ENCODE measurements around the gene ZNF423. TPM values are rescaled to one million over a fixed set of nuclear protein-coding genes. Genes with fewer than 3 reads are reported as not detected.

The ZNF423 gene
- total RNA-seq, 1 experiment from 2014 or later = 0.20 TPM

DNA sequence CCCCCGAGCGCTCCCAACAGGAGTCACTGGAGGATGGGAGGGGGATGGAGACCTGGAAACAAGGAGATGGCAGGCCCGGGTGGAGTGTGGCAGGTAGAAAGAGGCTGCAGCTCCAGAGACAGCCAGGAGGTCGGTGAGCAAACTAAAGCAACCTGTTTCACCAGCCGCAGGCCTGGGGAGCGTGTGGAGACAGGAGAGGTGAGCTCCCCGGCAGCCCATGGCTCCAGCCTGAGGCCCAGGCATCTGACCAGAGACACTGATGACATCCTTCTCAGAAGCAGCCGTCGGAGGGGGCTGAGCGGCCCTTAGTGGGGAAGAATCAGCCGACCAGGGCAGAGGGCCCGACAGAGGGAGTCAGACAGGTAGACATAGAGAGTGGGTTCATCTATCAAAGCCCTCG is 165.1 kb downstream of the ZNF423 start:
- H3K4me1 ChIP-seq = no peaks in the 10 kb centered on the region
- no peaks in the 10 kb centered on the region for H3K36me3 ChIP-seq (ENCODE audit: control insufficient read depth, insufficient read depth, low read length)
- H3K9me3 ChIP-seq = no peaks in the 10 kb centered on the region
- no peaks in the 10 kb centered on the region for H3K4me1 Mint-ChIP-seq (ENCODE audit: low read depth, unreplicated experiment)
- POLR2A ChIA-PET = no interaction called here
- no peaks in the 10 kb centered on the region for H3K9me3 Mint-ChIP-seq (ENCODE audit: unreplicated experiment)
- no peak for DNase-seq
- no peak overlapping the region for H3K4me3 ChIP-seq (ENCODE audit: low read depth, low read length)
- BruUV-seq (replicated peaks) = no TSS peak
- peaks cover 25% of the 10 kb centered on the region for H3K27me3 Mint-ChIP-seq (ENCODE audit: insufficient read depth, unreplicated experiment)
- H3K4me3 Mint-ChIP-seq (ENCODE audit: unreplicated experiment) = no peak overlapping the region
- intact Hi-C loops (cut with micrococcal nuclease; ENCODE audit: unreplicated experiment) = no loop called here
- CTCF ChIA-PET = interaction anchor here (0.6 kb wide), 1 partner anchor 26 kb away, joined by 3 read pairs; no protein-coding TSS in a partner anchor
- H3K27ac Mint-ChIP-seq (ENCODE audit: unreplicated experiment) = no peak overlapping the region
- no peaks in the 10 kb centered on the region; the same call in 1 of the 2 replicates for H3K27me3 ChIP-seq (replicated peaks; ENCODE audit: control insufficient read depth, insufficient read depth, low read length)
- TF ChIP-seq, protein P1, sequence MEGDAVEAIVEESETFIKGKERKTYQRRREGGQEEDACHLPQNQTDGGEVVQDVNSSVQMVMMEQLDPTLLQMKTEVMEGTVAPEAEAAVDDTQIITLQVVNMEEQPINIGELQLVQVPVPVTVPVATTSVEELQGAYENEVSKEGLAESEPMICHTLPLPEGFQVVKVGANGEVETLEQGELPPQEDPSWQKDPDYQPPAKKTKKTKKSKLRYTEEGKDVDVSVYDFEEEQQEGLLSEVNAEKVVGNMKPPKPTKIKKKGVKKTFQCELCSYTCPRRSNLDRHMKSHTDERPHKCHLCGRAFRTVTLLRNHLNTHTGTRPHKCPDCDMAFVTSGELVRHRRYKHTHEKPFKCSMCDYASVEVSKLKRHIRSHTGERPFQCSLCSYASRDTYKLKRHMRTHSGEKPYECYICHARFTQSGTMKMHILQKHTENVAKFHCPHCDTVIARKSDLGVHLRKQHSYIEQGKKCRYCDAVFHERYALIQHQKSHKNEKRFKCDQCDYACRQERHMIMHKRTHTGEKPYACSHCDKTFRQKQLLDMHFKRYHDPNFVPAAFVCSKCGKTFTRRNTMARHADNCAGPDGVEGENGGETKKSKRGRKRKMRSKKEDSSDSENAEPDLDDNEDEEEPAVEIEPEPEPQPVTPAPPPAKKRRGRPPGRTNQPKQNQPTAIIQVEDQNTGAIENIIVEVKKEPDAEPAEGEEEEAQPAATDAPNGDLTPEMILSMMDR (IDR thresholded peaks at IDR 0.05; ENCODE audit: insufficient read depth in 1 of 2, low read depth in 1 of 2, low read length in 1 of 2, severe bottlenecking in 1 of 2, unreplicated experiment in 1 of 2) = no peak
- no peaks in the 10 kb centered on the region for H3K36me3 Mint-ChIP-seq (ENCODE audit: insufficient read depth, unreplicated experiment)

- Mint-ChIP-seq H3K4me1 (ENCODE audit: low read depth, unreplicated experiment) (no peaks in the 10 kb centered on the region), H3K36me3 (ENCODE audit: insufficient read depth, unreplicated experiment) (no peaks in the 10 kb centered on the region), H3K27me3 (ENCODE audit: insufficient read depth, unreplicated experiment) (peaks cover 28% of the 10 kb centered on the region), H3K27ac (ENCODE audit: unreplicated experiment) (no peak overlapping the region), H3K9me3 (ENCODE audit: unreplicated experiment) (no peaks in the 10 kb centered on the region), H3K4me3 (ENCODE audit: unreplicated experiment) (no peak overlapping the region)
- ChIA-PET CTCF (no interaction called here), POLR2A (no interaction called here)
- H3K36me3 ChIP-seq (ENCODE audit: control insufficient read depth, insufficient read depth, low read length) = no peaks in the 10 kb centered on the region
- no peak for DNase-seq
- no peaks in the 10 kb centered on the region; the same call in 1 of the 2 replicates for H3K27me3 ChIP-seq (replicated peaks; ENCODE audit: control insufficient read depth, insufficient read depth, low read length)
- TF ChIP-seq, protein P1 (IDR thresholded peaks at IDR 0.05; ENCODE audit: insufficient read depth in 1 of 2, low read depth in 1 of 2, low read length in 1 of 2, severe bottlenecking in 1 of 2, unreplicated experiment in 1 of 2) = no peak
- H3K4me1 ChIP-seq = no peaks in the 10 kb centered on the region
- intact Hi-C loops (cut with micrococcal nuclease; ENCODE audit: unreplicated experiment) = no loop called here
- H3K9me3 ChIP-seq = no peaks in the 10 kb centered on the region
- no peak overlapping the region for H3K4me3 ChIP-seq (ENCODE audit: low read depth, low read length)
- no TSS peak for BruUV-seq (replicated peaks)
These were observed 167.7 kb downstream of the ZNF423 start for GRCh38 chr16:49688036-49688697.

GRCh38 chr16:49687476-49688002 is 168.4 kb downstream of the ZNF423 start:
- no peak overlapping the region for H3K27ac Mint-ChIP-seq (ENCODE audit: unreplicated experiment)
- H3K4me3 Mint-ChIP-seq (ENCODE audit: unreplicated experiment) = no peak overlapping the region
- no peaks in the 10 kb centered on the region for H3K36me3 Mint-ChIP-seq (ENCODE audit: insufficient read depth, unreplicated experiment)
- H3K9me3 Mint-ChIP-seq (ENCODE audit: unreplicated experiment) = no peaks in the 10 kb centered on the region
- no peak overlapping the region for H3K4me3 ChIP-seq (ENCODE audit: low read depth, low read length)
- intact Hi-C loops (cut with micrococcal nuclease; ENCODE audit: unreplicated experiment) = no loop called here
- H3K36me3 ChIP-seq (ENCODE audit: control insufficient read depth, insufficient read depth, low read length) = no peaks in the 10 kb centered on the region
- TF ChIP-seq, protein P1 (IDR thresholded peaks at IDR 0.05; ENCODE audit: insufficient read depth in 1 of 2, low read depth in 1 of 2, low read length in 1 of 2, severe bottlenecking in 1 of 2, unreplicated experiment in 1 of 2) = no peak
- peaks cover 31% of the 10 kb centered on the region for H3K27me3 Mint-ChIP-seq (ENCODE audit: insufficient read depth, unreplicated experiment)
- no peaks in the 10 kb centered on the region; the same call in 1 of the 2 replicates for H3K27me3 ChIP-seq (replicated peaks; ENCODE audit: control insufficient read depth, insufficient read depth, low read length)
- no peak for DNase-seq
- no TSS peak for BruUV-seq (replicated peaks)
- no peaks in the 10 kb centered on the region for H3K9me3 ChIP-seq
- H3K4me1 Mint-ChIP-seq (ENCODE audit: low read depth, unreplicated experiment) = no peaks in the 10 kb centered on the region
- H3K4me1 ChIP-seq = no peaks in the 10 kb centered on the region
- CTCF ChIA-PET = no interaction called here
- POLR2A ChIA-PET = no interaction called here
